GM12872 (cell line): ENCODE results near the gene PIWIL1.

Experiments
- CTCF ChIP-seq: IDR thresholded peaks from 3 replicates; pipeline ENCODE4 v1.5.1; 2011; ENCODE audit warnings: low read depth, mild to moderate bottlenecking, low read length, moderate library complexity; ENCODE audit not compliant: insufficient read depth

PIWIL1 gene

DNA sequence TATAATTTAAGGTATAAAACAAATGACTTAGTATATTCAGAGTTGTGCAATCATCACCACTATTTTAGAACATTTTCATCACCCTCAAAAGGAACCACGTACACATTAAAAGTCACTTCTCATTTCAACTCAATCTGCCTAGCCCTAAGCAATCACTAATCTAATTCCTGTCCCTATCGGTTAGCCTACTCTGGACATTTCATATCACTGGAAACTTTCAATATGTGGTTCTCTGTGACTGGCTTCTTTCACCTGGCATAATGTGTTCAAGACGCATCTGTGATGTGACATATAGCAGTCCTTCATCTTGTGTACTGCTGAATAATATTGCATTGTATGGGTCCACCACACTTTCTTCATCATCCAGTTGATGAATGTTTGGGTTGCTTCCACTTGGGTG lies 15.4 kb upstream of the PIWIL1 start:
- no peak for TF ChIP-seq CTCF

DNA sequence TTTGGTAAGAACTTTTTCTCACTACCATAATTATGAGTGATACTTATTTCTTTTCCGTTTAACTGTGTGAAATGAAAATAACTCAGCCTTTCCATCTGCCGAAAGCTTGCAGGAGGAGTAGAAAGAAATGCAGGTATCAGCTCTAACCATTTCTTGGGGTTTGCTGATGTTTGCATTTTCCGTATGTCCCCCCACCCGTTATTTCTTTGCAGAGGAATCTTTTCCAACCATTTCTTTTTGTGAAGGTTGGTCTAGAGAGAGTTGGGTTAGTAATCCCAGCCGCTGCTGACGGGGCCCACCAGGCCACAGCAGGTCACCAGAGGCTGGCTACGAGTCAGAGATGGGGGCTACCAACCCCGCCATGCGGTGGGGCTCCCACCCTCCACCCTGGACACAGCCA lies 7.0 kb upstream of the PIWIL1 start:
- no peak for TF ChIP-seq CTCF

DNA sequence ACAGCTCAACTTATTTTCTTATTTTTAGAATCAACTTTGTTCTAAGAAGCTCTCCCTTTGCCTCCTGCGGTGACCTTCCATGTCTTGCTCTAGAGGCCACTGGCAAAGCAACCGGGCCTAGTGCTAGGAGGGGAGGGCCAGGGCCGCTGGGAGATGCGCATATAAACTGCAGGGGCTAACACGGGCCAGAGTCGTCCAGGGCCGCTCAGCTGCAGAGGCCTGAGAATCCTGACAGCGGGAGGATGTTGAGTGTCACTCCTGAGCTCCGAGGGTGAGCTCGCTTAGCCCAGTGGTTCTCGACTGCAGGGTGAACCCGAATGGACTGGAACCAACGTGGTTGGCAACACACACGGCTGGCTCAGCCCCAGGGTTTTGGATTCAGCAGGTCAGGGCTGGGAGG lies 6.5 kb upstream of the PIWIL1 start:
- TF ChIP-seq CTCF = no peak

- TF ChIP-seq CTCF = no peak
Observed at GRCh38 chr12:130333341-130333740, 4.3 kb upstream of the PIWIL1 start.

DNA sequence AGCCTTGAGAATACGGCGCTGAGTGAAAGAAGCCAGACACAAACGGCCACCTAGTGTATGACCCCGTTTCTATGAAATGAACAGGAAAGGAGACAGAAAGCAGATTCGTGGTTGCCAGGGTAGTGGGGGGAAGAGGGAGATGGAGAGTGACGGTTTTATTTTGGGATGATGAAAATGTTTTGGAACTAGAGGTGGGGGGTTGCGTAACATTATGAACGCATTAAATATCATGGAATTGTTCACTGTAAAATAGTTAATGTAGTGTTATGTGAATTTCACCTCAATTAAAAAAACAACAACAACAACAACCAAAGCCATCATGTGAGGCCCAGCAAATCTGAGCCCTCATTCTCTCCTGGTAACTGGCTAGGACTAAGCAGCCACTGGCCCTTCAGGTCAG lies 3.3 kb upstream of the PIWIL1 start:
- no peak for TF ChIP-seq CTCF

- no peak for TF ChIP-seq CTCF
Observed at GRCh38 chr12:130334937-130335336, 2.8 kb upstream of the PIWIL1 start.

DNA sequence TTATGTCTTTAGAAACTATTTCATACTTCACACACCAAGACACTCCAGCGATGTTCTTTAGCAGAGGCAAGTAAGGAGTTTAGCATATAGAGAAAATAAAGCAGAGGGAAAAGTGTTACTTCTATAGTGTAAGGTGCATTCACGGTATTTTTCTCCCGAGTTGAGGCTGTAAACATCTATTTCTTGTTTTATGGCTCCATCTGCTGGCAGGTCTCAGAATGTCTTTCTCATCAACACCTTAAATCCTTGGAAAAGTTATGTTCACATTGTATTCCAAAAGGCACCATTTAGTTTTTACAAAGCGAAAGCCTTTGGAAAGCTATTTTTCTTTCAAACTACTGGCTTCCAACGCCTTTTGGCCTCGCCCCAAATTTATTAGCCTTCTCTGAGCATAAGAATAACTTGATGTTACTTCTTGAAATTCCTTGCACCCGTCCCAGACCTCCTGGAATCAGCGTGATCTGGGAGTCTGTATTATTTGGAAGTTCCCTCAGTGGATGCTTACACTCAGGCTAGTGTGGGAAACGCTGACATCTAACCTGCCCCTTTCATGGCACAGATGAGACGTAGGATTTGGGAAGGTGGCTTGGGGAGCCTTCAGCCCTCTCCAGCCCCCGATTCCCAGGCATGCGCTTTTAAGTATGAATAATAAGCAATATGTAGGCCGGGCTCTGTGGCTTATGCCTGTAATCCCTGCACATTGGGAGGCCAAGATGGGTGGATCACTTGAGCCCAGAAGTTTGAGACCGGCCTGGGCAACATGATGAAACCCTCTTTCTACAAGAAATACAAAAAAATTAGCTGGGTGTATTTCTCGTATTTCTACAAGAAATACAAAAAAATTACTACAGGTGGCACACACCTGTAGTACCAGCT lies 1.9 kb upstream of the PIWIL1 start:
- TF ChIP-seq CTCF = peak; percentile 51
